ENCODE measurements around the gene UBAP1. TPM values are rescaled to one million over a fixed set of nuclear protein-coding genes. Genes with fewer than 3 reads are reported as not detected.
"Not testable (repeated sequence)": the region's sequence is repeated elsewhere in the genome, so short reads cannot be mapped to it uniquely, and the experiment has no call there.

The UBAP1 gene
- total RNA-seq = 10 to 100 TPM; 34.8 to 36.3 TPM
- 10 to 100 TPM; 57.5 to 58.8 TPM for polyA plus RNA-seq

GRCh38 chr9:34178436-34179212, at the start of gene UBAP1:
Gene UBAP1 (plus strand): TSS chr9:34179043. CDS start chr9:34220915, 41,872 bp downstream.
- H3K36me3 Mint-ChIP-seq = peaks cover 0 to 14% of the 10 kb centered on the region in 2 donors
- CTCF ChIA-PET (ENCODE audit: partially characterized antibody) = interaction anchor here (0.6 to 1.5 kb wide), 8 partner anchors 10 to 76 kb away, joined by 3 to 8 read pairs (median 3); no protein-coding TSS in a partner anchor
- peak within 1 kb of the TSS; percentile 91 to 100 (median 99) for H3K4me3 Mint-ChIP-seq
- Histone ChIP-seq H3K9me3 (ENCODE audit: control insufficient read depth in 1 of 2, low read length in 2 of 2) (no peaks in the 10 kb centered on the region), H3K4me3 (ENCODE audit: low read length in 2 of 2) (peak within 1 kb of the TSS; percentile 57 to 74), H3K36me3 (ENCODE audit: insufficient read depth, low read length) (no peaks in the 10 kb centered on the region), H3K27ac (ENCODE audit: low read depth, low read length) (peak within 1 kb of the TSS; percentile 94), H3K4me1 (ENCODE audit: insufficient read depth, low read length) (peaks cover 18% of the 10 kb centered on the region), H3K27me3 (ENCODE audit: insufficient read depth, low read length) (no peaks in the 10 kb centered on the region)
- H3K4me1 Mint-ChIP-seq = peaks cover 13 to 27% (median 15%) of the 10 kb centered on the region in 4 donors
- intact Hi-C loops (cut with micrococcal nuclease) = loop anchor here (1.0 to 2.0 kb wide), 5 partner anchors 52 to 198 kb away; partner anchors contain the start of genes DCAF12, KIF24, MYORG and NUDT2
- DNase-seq = peak; percentile 93 to 98 (median 94)
- H3K27me3 Mint-ChIP-seq = no peaks in the 10 kb centered on the region
- H3K9me3 Mint-ChIP-seq = no peaks in the 10 kb centered on the region
- peak within 1 kb of the TSS; percentile 85 to 100 (median 100) for H3K27ac Mint-ChIP-seq
- POLR2A ChIA-PET (ENCODE audit: partially characterized antibody) = interaction anchor here (0.7 to 2.2 kb wide), 15 partner anchors 8 to 889 kb away, joined by 3 to 22 read pairs (median 4); partner anchors contain the start of genes MYORG and NFX1

- H3K4me1 ChIP-seq (ENCODE audit: insufficient read depth, low read length) = peaks cover 5% of the 10 kb centered on the region
- no peaks in the 10 kb centered on the region for H3K27me3 ChIP-seq (ENCODE audit: insufficient read depth, low read length)
- H3K36me3 Mint-ChIP-seq = peaks cover 0 to 1% of the 10 kb centered on the region in 2 donors
- H3K4me3 ChIP-seq (ENCODE audit: low read length in 2 of 2) = no peak overlapping the region
- no peaks in the 10 kb centered on the region for H3K9me3 Mint-ChIP-seq
- POLR2A ChIA-PET (ENCODE audit: partially characterized antibody) = no interaction called here
- H3K27ac Mint-ChIP-seq = peak overlapping the region in 2 of 7 donors; percentile 35 to 43
- H3K9me3 ChIP-seq (ENCODE audit: control insufficient read depth in 1 of 2, low read length in 2 of 2) = no peaks in the 10 kb centered on the region
- peaks cover 3 to 9% (median 5%) of the 10 kb centered on the region in 4 donors for H3K4me1 Mint-ChIP-seq
- no peak overlapping the region for H3K27ac ChIP-seq (ENCODE audit: low read depth, low read length)
- intact Hi-C loops (cut with micrococcal nuclease) = no loop called here
- no peaks in the 10 kb centered on the region for H3K36me3 ChIP-seq (ENCODE audit: insufficient read depth, low read length)
- H3K4me3 Mint-ChIP-seq = no peak overlapping the region
- CTCF ChIA-PET (ENCODE audit: partially characterized antibody) = no interaction called here
- no peak for DNase-seq
- H3K27me3 Mint-ChIP-seq = no peaks in the 10 kb centered on the region
Observed at GRCh38 chr9:34131571-34131970, 47.3 kb upstream of the UBAP1 start.

GRCh38 chr9:34133436-34133949, 45.4 kb upstream of the UBAP1 start:
- H3K27me3 ChIP-seq (ENCODE audit: insufficient read depth, low read length) = no peaks in the 10 kb centered on the region
- H3K4me3 Mint-ChIP-seq = no peak overlapping the region

GRCh38 chr9:34134521-34134920, 44.3 kb upstream of the UBAP1 start:
- H3K9me3 ChIP-seq (ENCODE audit: control insufficient read depth in 1 of 2, low read length in 2 of 2) = no peaks in the 10 kb centered on the region
- H3K4me3 ChIP-seq (ENCODE audit: low read length in 2 of 2) = no peak overlapping the region
- H3K27ac Mint-ChIP-seq = no peak overlapping the region
- H3K9me3 Mint-ChIP-seq = no peaks in the 10 kb centered on the region
- no peaks in the 10 kb centered on the region for H3K36me3 ChIP-seq (ENCODE audit: insufficient read depth, low read length)
- no peak for DNase-seq
- no peaks in the 10 kb centered on the region for H3K27me3 Mint-ChIP-seq
- H3K4me1 Mint-ChIP-seq = peaks cover 0 to 4% (median 2%) of the 10 kb centered on the region in 4 donors
- peak overlapping the region in 1 of 8 donors; percentile 7 for H3K4me3 Mint-ChIP-seq
- CTCF ChIA-PET (ENCODE audit: partially characterized antibody) = no interaction called here
- POLR2A ChIA-PET (ENCODE audit: partially characterized antibody) = no interaction called here
- peaks cover 9% of the 10 kb centered on the region for H3K4me1 ChIP-seq (ENCODE audit: insufficient read depth, low read length)
- no peaks in the 10 kb centered on the region for H3K27me3 ChIP-seq (ENCODE audit: insufficient read depth, low read length)
- no peaks in the 10 kb centered on the region for H3K36me3 Mint-ChIP-seq
- H3K27ac ChIP-seq (ENCODE audit: low read depth, low read length) = no peak overlapping the region
- intact Hi-C loops (cut with micrococcal nuclease) = no loop called here

More at GRCh38 chr9:34133436-34133949, 45.4 kb upstream of the UBAP1 start:
- H3K36me3 ChIP-seq (ENCODE audit: insufficient read depth, low read length) = no peaks in the 10 kb centered on the region
- Mint-ChIP-seq H3K27me3 (no peaks in the 10 kb centered on the region), H3K27ac (no peak overlapping the region), H3K36me3 (no peaks in the 10 kb centered on the region), H3K4me1 (no peaks in the 10 kb centered on the region), H3K9me3 (no peaks in the 10 kb centered on the region)
- intact Hi-C loops (cut with micrococcal nuclease) = no loop called here
- H3K4me3 ChIP-seq (ENCODE audit: low read length in 2 of 2) = no peak overlapping the region
- DNase-seq = no peak
- no peaks in the 10 kb centered on the region for H3K9me3 ChIP-seq (ENCODE audit: control insufficient read depth in 1 of 2, low read length in 2 of 2)
- POLR2A ChIA-PET (ENCODE audit: partially characterized antibody) = no interaction called here
- H3K27ac ChIP-seq (ENCODE audit: low read depth, low read length) = no peak overlapping the region
- no peaks in the 10 kb centered on the region for H3K4me1 ChIP-seq (ENCODE audit: insufficient read depth, low read length)
- CTCF ChIA-PET (ENCODE audit: partially characterized antibody) = no interaction called here

- H3K27ac ChIP-seq (ENCODE audit: low read depth, low read length); H3K4me1 Mint-ChIP-seq; H3K27me3 Mint-ChIP-seq; CTCF ChIA-PET (ENCODE audit: partially characterized antibody); intact Hi-C loops (cut with micrococcal nuclease); H3K4me1 ChIP-seq (ENCODE audit: insufficient read depth, low read length); H3K9me3 ChIP-seq (ENCODE audit: control insufficient read depth in 1 of 2, low read length in 2 of 2); H3K36me3 Mint-ChIP-seq; POLR2A ChIA-PET (ENCODE audit: partially characterized antibody); H3K9me3 Mint-ChIP-seq; H3K27me3 ChIP-seq (ENCODE audit: insufficient read depth, low read length); H3K36me3 ChIP-seq (ENCODE audit: insufficient read depth, low read length); H3K4me3 ChIP-seq (ENCODE audit: low read length in 2 of 2): not testable (repeated sequence)
- Mint-ChIP-seq H3K4me3 (peak overlapping the region in 1 of 8 donors; percentile 33), H3K27ac (peak overlapping the region in 4 of 7 donors; percentile 17 to 82 (median 33))
- peak in 2 of 5 donors; percentile 19 to 35 for DNase-seq
Observed at GRCh38 chr9:34138644-34139043, 40.2 kb upstream of the UBAP1 start.

- DNase-seq = no peak
- CTCF ChIA-PET (ENCODE audit: partially characterized antibody) = no interaction called here
- Mint-ChIP-seq H3K4me3 (no peak overlapping the region), H3K36me3 (no peaks in the 10 kb centered on the region), H3K27ac (peak overlapping the region in 1 of 7 donors; percentile 23), H3K27me3 (no peaks in the 10 kb centered on the region), H3K4me1 (peaks cover 0 to 4% (median 2%) of the 10 kb centered on the region in 4 donors), H3K9me3 (peaks cover 0 to 2% (median 0%) of the 10 kb centered on the region in 8 donors)
- intact Hi-C loops (cut with micrococcal nuclease) = no loop called here
- no peaks in the 10 kb centered on the region for H3K9me3 ChIP-seq (ENCODE audit: control insufficient read depth in 1 of 2, low read length in 2 of 2)
- H3K4me1 ChIP-seq (ENCODE audit: insufficient read depth, low read length) = peaks cover 9% of the 10 kb centered on the region
- POLR2A ChIA-PET (ENCODE audit: partially characterized antibody) = no interaction called here
- no peak overlapping the region for H3K27ac ChIP-seq (ENCODE audit: low read depth, low read length)
- no peaks in the 10 kb centered on the region for H3K36me3 ChIP-seq (ENCODE audit: insufficient read depth, low read length)
- no peaks in the 10 kb centered on the region for H3K27me3 ChIP-seq (ENCODE audit: insufficient read depth, low read length)
- H3K4me3 ChIP-seq (ENCODE audit: low read length in 2 of 2) = no peak overlapping the region
Observed at GRCh38 chr9:34139477-34140146, 39.2 kb upstream of the UBAP1 start.

GRCh38 chr9:34140853-34141252, 38.0 kb upstream of the UBAP1 start:
- Histone ChIP-seq H3K27ac (ENCODE audit: low read depth, low read length) (no peak overlapping the region), H3K36me3 (ENCODE audit: insufficient read depth, low read length) (no peaks in the 10 kb centered on the region), H3K27me3 (ENCODE audit: insufficient read depth, low read length) (no peaks in the 10 kb centered on the region), H3K4me3 (ENCODE audit: low read length in 2 of 2) (no peak overlapping the region), H3K4me1 (ENCODE audit: insufficient read depth, low read length) (peaks cover 9% of the 10 kb centered on the region), H3K9me3 (ENCODE audit: control insufficient read depth in 1 of 2, low read length in 2 of 2) (no peaks in the 10 kb centered on the region)
- H3K4me3 Mint-ChIP-seq = no peak overlapping the region
- DNase-seq = no peak
- CTCF ChIA-PET (ENCODE audit: partially characterized antibody) = no interaction called here
- intact Hi-C loops (cut with micrococcal nuclease) = no loop called here
- peaks cover 0 to 2% (median 0%) of the 10 kb centered on the region in 8 donors for H3K9me3 Mint-ChIP-seq
- no peaks in the 10 kb centered on the region for H3K36me3 Mint-ChIP-seq
- no peaks in the 10 kb centered on the region for H3K27me3 Mint-ChIP-seq
- peaks cover 0 to 4% (median 2%) of the 10 kb centered on the region in 4 donors for H3K4me1 Mint-ChIP-seq
- H3K27ac Mint-ChIP-seq = no peak overlapping the region
- POLR2A ChIA-PET (ENCODE audit: partially characterized antibody) = no interaction called here

Measured in CD4-positive, alpha-beta memory T cell (primary cell).